DND-41 (cell line): ENCODE measurements around the gene BRAT1.
"Not testable (repeated sequence)": the region's sequence is repeated elsewhere in the genome, so short reads cannot be mapped to it uniquely, and the experiment has no call there.

Source experiments
- ATAC-seq: fragments of 200-7000 bp; cut with Tn5 transposase; 3 replicates; pipeline ENCODE4 v1.9.1; 2021; ENCODE audit warnings: low read depth; ENCODE audit not compliant: insufficient read depth
- DNase-seq: peaks from one replicate; pipeline ENCODE4 v3.0.0-alpha.2; 2020
- H2AFZ ChIP-seq: 2 replicates; pipeline ENCODE4 v1.6.0; 2012; ENCODE audit warnings: low read depth, low read length
- H3K27ac ChIP-seq: 2 replicates; pipeline ENCODE4 v1.5.1; 2012; ENCODE audit warnings: low read length, inconsistent platforms
- H3K27me3 ChIP-seq: fragments of 200-600 bp; sonication (generic); 2 replicates; pipeline ENCODE4 v1.6.0; 2012; ENCODE audit warnings: low read length, mild to moderate bottlenecking, inconsistent platforms; ENCODE audit not compliant: insufficient read depth, poor library complexity
- H3K36me3 ChIP-seq: 2 replicates; pipeline ENCODE4 v1.5.1; 2012; ENCODE audit warnings: low read length, inconsistent platforms; ENCODE audit not compliant: insufficient read depth
- H3K4me1 ChIP-seq: 2 replicates; pipeline ENCODE4 v1.5.1; 2012; ENCODE audit warnings: mild to moderate bottlenecking, low read length; ENCODE audit not compliant: insufficient read depth
- H3K4me2 ChIP-seq: 2 replicates; pipeline ENCODE4 v1.6.0; 2012; ENCODE audit warnings: mild to moderate bottlenecking, moderate library complexity, low read length, inconsistent platforms; ENCODE audit not compliant: insufficient read depth
- H3K4me3 ChIP-seq, 2 experiments: fragments of 200-600 bp in 1 of 2; shearing (Covaris generic) in 1 of 2; 2 replicates each; pipeline ENCODE4 v1.5.1; 2012 to 2016; ENCODE audit warnings: inconsistent platforms in 2 of 2, low read length in 2 of 2, mild to moderate bottlenecking in 2 of 2, low read depth in 1 of 2, moderate library complexity in 1 of 2
- H3K79me2 ChIP-seq: 2 replicates; pipeline ENCODE4 v1.6.0; 2012; ENCODE audit warnings: low read length, inconsistent platforms; ENCODE audit not compliant: insufficient read depth
- H3K9ac ChIP-seq: 2 replicates; pipeline ENCODE4 v1.6.0; 2012; ENCODE audit warnings: low read depth, mild to moderate bottlenecking, inconsistent platforms, low read length, moderate library complexity
- H3K9me3 ChIP-seq: 2 replicates; pipeline ENCODE4 v1.5.1; 2012; ENCODE audit warnings: low read length, moderate library complexity, mild to moderate bottlenecking, inconsistent platforms; ENCODE audit not compliant: insufficient read depth, severe bottlenecking
- H4K20me1 ChIP-seq: 2 replicates; pipeline ENCODE4 v1.6.0; 2012; ENCODE audit warnings: low read length; ENCODE audit not compliant: insufficient read depth
- CTCF ChIP-seq: IDR thresholded peaks from 2 replicates; pipeline ENCODE4 v1.5.1; 2012; ENCODE audit warnings: borderline replicate concordance, low read length, moderate library complexity, mild to moderate bottlenecking; ENCODE audit not compliant: poor library complexity, severe bottlenecking; ENCODE audit errors: extremely low read depth
- EZH2 ChIP-seq: IDR thresholded peaks from 3 replicates; pipeline ENCODE4 v1.6.1; 2012; ENCODE audit warnings: borderline replicate concordance, low read depth, mild to moderate bottlenecking, moderate library complexity, low read length, inconsistent platforms; ENCODE audit not compliant: severe bottlenecking

The BRAT1 gene

GRCh38 chr7:2539031-2539911, 16.1 kb downstream of the BRAT1 start:
- no peaks in the 10 kb centered on the region for H3K9me3 ChIP-seq
- no peaks in the 10 kb centered on the region for H3K79me2 ChIP-seq
- H2AFZ ChIP-seq, result no peak overlapping the region
- no peaks in the 10 kb centered on the region for H3K4me1 ChIP-seq
- no peak for DNase-seq
- H3K27ac ChIP-seq, result no peak overlapping the region
- peaks cover 20% of the 10 kb centered on the region for H4K20me1 ChIP-seq
- ATAC-seq, result no peak; the same call in 2 of the 3 replicates
- H3K9ac ChIP-seq, result no peak overlapping the region
- H3K36me3 ChIP-seq, result peaks cover 64% of the 10 kb centered on the region
- no peak overlapping the region for H3K4me3 ChIP-seq
- TF ChIP-seq EZH2, result no peak
- no peak for TF ChIP-seq CTCF
- no peaks in the 10 kb centered on the region for H3K27me3 ChIP-seq
- no peak overlapping the region for H3K4me2 ChIP-seq

- ATAC-seq, result no peak
- Histone ChIP-seq H3K4me1 (no peaks in the 10 kb centered on the region), H3K4me2 (no peak overlapping the region), H3K9me3 (no peaks in the 10 kb centered on the region), H3K4me3 (no peak overlapping the region), H3K27me3 (no peaks in the 10 kb centered on the region), H3K36me3 (peaks cover 53% of the 10 kb centered on the region), H2AFZ (no peak overlapping the region), H3K9ac (no peak overlapping the region), H3K79me2 (no peaks in the 10 kb centered on the region), H3K27ac (no peak overlapping the region), H4K20me1 (peaks cover 20% of the 10 kb centered on the region)
- DNase-seq, result no peak
- TF ChIP-seq CTCF, result no peak
- no peak for TF ChIP-seq EZH2
These were observed 17.1 kb downstream of the BRAT1 start for GRCh38 chr7:2537981-2538851.

GRCh38 chr7:2535872-2536627, 19.3 kb downstream of the BRAT1 start:
- H3K36me3 ChIP-seq, result peaks cover 31% of the 10 kb centered on the region
- not testable (repeated sequence) for H3K4me1 ChIP-seq, H3K4me2 ChIP-seq, DNase-seq, H3K27me3 ChIP-seq, H3K79me2 ChIP-seq, H3K4me3 ChIP-seq, H3K27ac ChIP-seq, ATAC-seq, H3K9ac ChIP-seq, H3K9me3 ChIP-seq, H2AFZ ChIP-seq
- H4K20me1 ChIP-seq, result peaks cover 20% of the 10 kb centered on the region

GRCh38 chr7:2534214-2534613, 21.1 kb downstream of the BRAT1 start:
- not testable (repeated sequence) for ATAC-seq, H3K9me3 ChIP-seq, H2AFZ ChIP-seq, DNase-seq, H3K27ac ChIP-seq, H3K79me2 ChIP-seq, H3K4me3 ChIP-seq, H3K9ac ChIP-seq, H3K4me2 ChIP-seq, H3K27me3 ChIP-seq
- peaks cover 12% of the 10 kb centered on the region for H3K4me1 ChIP-seq
- peaks cover 14% of the 10 kb centered on the region for H3K36me3 ChIP-seq
- H4K20me1 ChIP-seq, result peaks cover 14% of the 10 kb centered on the region

- peaks cover 12% of the 10 kb centered on the region for H3K4me1 ChIP-seq
- ATAC-seq, H3K27ac ChIP-seq: not testable (repeated sequence)
These were observed 21.8 kb downstream of the BRAT1 start for GRCh38 chr7:2533566-2533965.

GRCh38 chr7:2532816-2533215, 22.5 kb downstream of the BRAT1 start:
- H3K36me3 ChIP-seq, H3K4me3 ChIP-seq, H3K79me2 ChIP-seq, H3K9ac ChIP-seq, H4K20me1 ChIP-seq, H2AFZ ChIP-seq, H3K27ac ChIP-seq, H3K9me3 ChIP-seq, ATAC-seq, DNase-seq, H3K4me2 ChIP-seq, H3K27me3 ChIP-seq: not testable (repeated sequence)
- H3K4me1 ChIP-seq, result peaks cover 12% of the 10 kb centered on the region

More at GRCh38 chr7:2533566-2533965, 21.8 kb downstream of the BRAT1 start:
- H3K4me2 ChIP-seq, H3K27me3 ChIP-seq, H3K79me2 ChIP-seq, H2AFZ ChIP-seq, H4K20me1 ChIP-seq, DNase-seq, H3K9ac ChIP-seq, H3K36me3 ChIP-seq, H3K9me3 ChIP-seq, H3K4me3 ChIP-seq: not testable (repeated sequence)
